Left lung (tissue), 10 donors: ENCODE results near the gene PCNX2. TPM values are rescaled to one million over a fixed set of nuclear protein-coding genes. Genes with fewer than 3 reads are reported as not detected.
"Not testable (repeated sequence)": the region's sequence is repeated elsewhere in the genome, so short reads cannot be mapped to it uniquely, and the experiment has no call there.

Experiments used
- ATAC-seq: fragments of 200-7000 bp; cut with Tn5 transposase; one replicate; pipeline ENCODE4 v1.9.1; 2020; ENCODE audit warnings: moderate library complexity
- DNase-seq, 4 donors: peaks; one replicate each; pipeline ENCODE4 v3.0.0-alpha.2; 2013 to 2020
- H3K27ac ChIP-seq, 2 donors: fragments of 200-600 bp; sonication (generic) in 1 of 2; one replicate each; pipeline versions ENCODE4 v1.5.0 to v1.8.0; 2020 to 2021
- H3K27me3 ChIP-seq, 2 donors: fragments of 200-600 bp; sonication (generic) in 1 of 2; one replicate each; pipeline versions ENCODE4 v1.5.0 to v1.8.0; 2020 to 2021
- H3K36me3 ChIP-seq, 2 donors: fragments of 200-600 bp; sonication (generic) in 1 of 2; one replicate each; pipeline versions ENCODE4 v1.5.0 to v1.8.0; 2020 to 2021
- H3K4me1 ChIP-seq, 2 donors: fragments of 200-600 bp; one replicate each; pipeline ENCODE4 v1.8.0; 2021
- H3K4me3 ChIP-seq, 2 donors: fragments of 200-600 bp; sonication (generic) in 1 of 2; one replicate each; pipeline versions ENCODE4 v1.5.0 to v1.8.0; 2020 to 2021; ENCODE audit warnings: mild to moderate bottlenecking in 1 of 2
- H3K9me3 ChIP-seq, 2 donors: fragments of 200-600 bp; sonication (generic) in 1 of 2; one replicate each; pipeline versions ENCODE4 v1.5.0 to v1.8.0; 2020 to 2021
- CTCF ChIP-seq, 2 donors: fragments of 200-600 bp; sonication (generic) in 1 of 2; IDR thresholded peaks; one replicate each; pipeline versions ENCODE4 v1.5.0 to v1.8.0; 2021; ENCODE audit warnings: antibody characterized with exemption in 2 of 2
- intact Hi-C, 2 donors: fragments of 100-400 bp; cut with DNase I; formaldehyde crosslinking; loops; one replicate each; pipeline versions ENCODE4 v1.11.2 to v1.14.2; 2022
- polyA plus RNA-seq, 6 donors: library from polyadenylated mRNA; unstranded; fragments of 120-200 nt; gene quantifications; one replicate each; pipeline ENCODE4 v1.2.1, GENCODE V29; 2013; ENCODE audit not compliant: insufficient read length in 6 of 6
- total RNA-seq, 2 donors: library from RNA; stranded (reverse); fragmentation: NEBNext Ultra II Directional; extraction: Animal tissue kit (Norgen Biotek cat#: 25700); gene quantifications; one replicate each; pipeline ENCODE4 v1.2.1, GENCODE V29; 2021
- donor health status: DM: no; HTN: yes; CAD: no.
- donor health status: DM: no; HTN: no; CAD: no.

Gene PCNX2
- total and polyA plus RNA-seq, 8 donors: 9.2 to 14.7 (median 11.3) TPM

GRCh38 chr1:233113009-233113879 is 182.3 kb downstream of the PCNX2 start:
- peaks cover 12 to 36% of the 10 kb centered on the region in 2 donors for H3K4me1 ChIP-seq
- H3K36me3 ChIP-seq: no peaks in the 10 kb centered on the region
- no peaks in the 10 kb centered on the region for H3K9me3 ChIP-seq
- no peaks in the 10 kb centered on the region for H3K27me3 ChIP-seq
- peak; percentile 81 for ATAC-seq
- DNase-seq: peak; percentile 36 to 87 (median 80)
- H3K27ac ChIP-seq: peak overlapping the region; percentile 85 to 93
- intact Hi-C loops: no loop called here
- peak overlapping the region in 1 of 2 donors; percentile 6 for H3K4me3 ChIP-seq
- TF ChIP-seq CTCF (IDR thresholded peaks at IDR 0.05): no peak

DNA sequence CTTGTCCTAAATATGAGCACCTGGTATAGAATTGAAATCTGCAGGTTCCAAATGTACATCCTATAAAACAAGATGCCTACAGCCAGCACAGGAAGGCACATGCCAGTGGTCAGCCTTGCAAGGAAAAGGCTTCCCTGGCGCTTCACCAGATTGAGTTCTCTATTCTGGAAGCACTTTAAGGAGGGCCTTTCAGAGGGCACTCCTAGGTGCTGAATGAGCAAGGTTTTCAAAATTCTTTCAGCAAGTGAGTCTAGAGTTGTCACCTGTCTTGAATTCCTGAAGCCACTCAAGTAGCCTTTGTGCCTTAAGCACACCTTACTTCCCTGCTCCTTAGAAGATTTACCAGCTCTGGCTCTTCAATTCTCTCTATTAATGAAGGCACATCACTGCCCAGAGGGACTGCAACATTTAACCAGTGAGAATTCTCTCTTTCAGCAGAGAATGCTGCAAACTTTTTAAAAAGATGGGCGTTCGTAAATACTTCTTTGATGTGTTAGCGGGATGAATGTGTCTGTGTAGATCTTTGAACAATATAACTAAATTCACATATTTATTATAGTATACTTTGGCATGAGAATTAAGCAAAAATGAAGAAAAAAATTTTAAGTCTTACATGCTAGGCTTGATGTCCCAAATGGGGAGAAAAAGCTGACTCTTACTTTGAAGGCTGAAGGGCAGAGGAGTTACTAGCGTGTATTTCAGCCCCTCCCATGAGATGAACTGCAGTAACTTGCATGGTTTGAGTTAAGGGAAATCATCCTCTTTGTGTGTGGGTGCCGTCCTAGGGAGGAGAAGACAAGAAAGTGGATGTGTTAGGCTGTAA is 183.1 kb downstream of the PCNX2 start:
- DNase-seq (peak in 2 of 4 donors; percentile 32 to 53), ATAC-seq (peak; percentile 69)
- Histone ChIP-seq H3K27me3 (no peaks in the 10 kb centered on the region), H3K27ac (peak overlapping the region; percentile 85 to 93), H3K9me3 (no peaks in the 10 kb centered on the region), H3K4me1 (peaks cover 12 to 40% of the 10 kb centered on the region in 2 donors), H3K4me3 (peak overlapping the region in 1 of 2 donors; percentile 6), H3K36me3 (no peaks in the 10 kb centered on the region)
- intact Hi-C loops: no loop called here
- no peak for TF ChIP-seq CTCF (IDR thresholded peaks at IDR 0.05)

- Histone ChIP-seq H3K36me3 (no peaks in the 10 kb centered on the region), H3K4me3 (no peak overlapping the region), H3K9me3 (no peaks in the 10 kb centered on the region), H3K4me1 (peaks cover 12 to 41% of the 10 kb centered on the region in 2 donors), H3K27me3 (no peaks in the 10 kb centered on the region), H3K27ac (peak overlapping the region in 1 of 2 donors; percentile 93)
- intact Hi-C loops: no loop called here
- ATAC-seq: no peak
- DNase-seq: no peak
- no peak for TF ChIP-seq CTCF (IDR thresholded peaks at IDR 0.05)
These were observed 183.8 kb downstream of the PCNX2 start for GRCh38 chr1:233111731-233112130.

GRCh38 chr1:233109096-233109495 is 186.4 kb downstream of the PCNX2 start:
- no peak overlapping the region for H3K27ac ChIP-seq
- DNase-seq: no peak
- H3K4me1 ChIP-seq: peaks cover 12 to 30% of the 10 kb centered on the region in 2 donors
- H3K36me3 ChIP-seq: no peaks in the 10 kb centered on the region
- no peaks in the 10 kb centered on the region for H3K9me3 ChIP-seq
- intact Hi-C loops: no loop called here
- no peak for ATAC-seq
- no peak for TF ChIP-seq CTCF (IDR thresholded peaks at IDR 0.05)
- H3K27me3 ChIP-seq: no peaks in the 10 kb centered on the region
- H3K4me3 ChIP-seq: no peak overlapping the region

GRCh38 chr1:233107716-233108130 is 187.8 kb downstream of the PCNX2 start:
- H3K4me1 ChIP-seq: peaks cover 4 to 16% of the 10 kb centered on the region in 2 donors
- H3K4me3 ChIP-seq, H3K36me3 ChIP-seq, H3K27ac ChIP-seq, DNase-seq, H3K9me3 ChIP-seq, intact Hi-C loops, H3K27me3 ChIP-seq: not testable (repeated sequence)
- ATAC-seq: peak; percentile 21
